HG03135 (cell line): ENCODE data around the gene HACD3.

ENCODE experiments used
- ATAC-seq: cut with Tn5 transposase; IDR thresholded peaks from one replicate; pipeline ENCODE4 v1.9.1; 2021; ENCODE audit warnings: mild to moderate bottlenecking, moderate library complexity; ENCODE audit not compliant: unreplicated experiment

HACD3 gene

GRCh38 chr15:65530318-65531111 is at the start of gene HACD3:
HACD3 (plus strand) TSS chr15:65530463; CDS start chr15:65530632, 169 bp downstream.
- ATAC-seq: peak; percentile 75

DNA sequence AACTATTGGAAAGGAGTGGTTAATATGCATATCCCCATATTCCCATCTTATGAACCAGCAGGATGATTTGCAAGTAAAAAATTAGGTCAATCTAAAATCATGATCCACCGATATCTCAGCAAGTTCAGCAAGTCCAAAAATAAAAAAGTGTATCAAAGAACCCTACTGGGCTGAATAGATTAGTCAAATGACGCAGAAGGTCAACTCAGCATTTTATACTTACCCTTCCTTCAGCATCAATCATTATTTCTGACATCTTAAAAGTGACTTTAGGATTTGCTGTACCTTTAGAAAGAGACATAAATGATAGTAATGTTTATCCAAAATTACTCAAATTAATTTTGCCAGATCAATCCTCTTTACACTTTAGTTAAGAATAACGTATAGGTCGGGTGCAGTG is 45.4 kb upstream of the HACD3 start:
- ATAC-seq: no peak

DNA sequence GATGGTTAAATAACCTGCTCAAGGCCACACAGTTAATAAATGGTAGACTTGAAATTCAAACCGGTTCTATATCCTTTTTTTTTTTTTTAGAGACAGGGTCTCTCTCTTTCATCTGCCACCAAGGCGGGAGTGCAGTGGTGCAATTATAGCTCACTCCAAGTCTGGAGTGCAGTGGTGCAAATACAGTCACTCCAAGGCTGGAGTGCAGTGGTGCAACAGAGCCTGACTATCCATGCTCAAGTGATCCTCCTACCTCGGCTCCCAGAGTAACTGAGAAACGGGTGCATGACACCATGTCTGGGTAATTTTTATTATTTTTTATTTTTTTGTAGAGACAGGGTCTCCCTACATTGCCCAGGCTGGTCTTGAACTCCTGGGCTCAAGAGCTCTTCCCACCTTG is 36.2 kb upstream of the HACD3 start:
- no peak for ATAC-seq

DNA sequence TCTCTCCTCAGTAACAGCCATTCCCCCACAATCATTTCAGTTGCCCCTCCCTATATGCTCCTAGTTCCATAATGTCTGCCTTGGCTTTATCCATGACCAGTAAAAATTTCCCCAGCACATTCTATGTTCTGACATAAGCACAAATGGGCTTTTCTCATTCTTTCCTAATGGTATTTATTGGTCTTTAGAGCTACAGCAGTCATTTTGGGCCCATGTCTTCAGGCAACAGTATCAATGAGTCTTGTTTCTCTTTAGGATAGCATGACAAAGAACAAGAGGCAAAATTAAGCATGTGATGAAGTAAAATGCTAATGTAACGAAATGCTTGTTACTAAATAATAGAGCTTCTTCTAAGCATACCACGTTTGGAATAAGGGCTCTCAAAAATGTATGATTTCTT is 20.9 kb upstream of the HACD3 start:
- no peak for ATAC-seq

DNA sequence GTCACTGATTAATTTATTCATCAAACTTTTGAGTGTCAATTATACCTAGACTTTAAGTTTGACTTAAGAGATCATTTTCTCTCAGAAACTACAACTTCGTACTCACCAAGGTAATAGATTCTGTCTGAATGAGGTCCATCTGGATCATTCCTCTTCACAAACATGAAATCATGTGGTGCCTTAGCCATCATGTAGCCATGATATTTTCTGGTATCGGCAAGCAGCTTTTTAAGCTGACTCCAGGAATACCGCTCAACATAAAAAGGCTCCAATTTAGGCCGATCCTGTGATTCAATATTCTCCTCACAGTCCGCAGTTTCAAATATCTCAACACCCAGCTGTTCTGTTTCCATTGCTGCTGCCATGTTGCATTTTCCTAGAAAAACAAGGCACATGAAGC is 18.1 kb upstream of the HACD3 start:
- no peak for ATAC-seq

- ATAC-seq: no peak
Measured at GRCh38 chr15:65512807-65513416, 17.4 kb upstream of the HACD3 start.

GRCh38 chr15:65516997-65517865 is 13.0 kb upstream of the HACD3 start, which contains the start of gene DPP8:
DPP8 (minus strand) TSS chr15:65517689; CDS start chr15:65512553, 5,136 bp downstream.
- peak; percentile 91 for ATAC-seq

DNA sequence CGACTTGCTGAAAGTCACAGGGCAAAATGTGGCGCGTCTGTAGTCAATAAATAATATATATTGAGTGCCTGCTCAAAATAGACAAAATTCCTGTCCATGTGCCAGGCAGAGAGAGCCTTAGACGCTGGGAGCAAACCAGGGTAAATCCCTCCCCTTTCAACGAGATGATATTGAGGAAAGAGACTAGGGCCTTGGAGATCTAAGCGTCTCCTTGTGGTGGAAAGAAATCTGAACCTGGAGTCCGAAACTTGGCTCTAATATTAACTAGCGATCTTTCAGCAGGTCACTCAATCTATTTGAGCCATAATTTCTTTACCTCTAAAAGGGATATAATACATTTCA is 12.4 kb upstream of the HACD3 start:
- no peak for ATAC-seq

- no peak for ATAC-seq
Measured at GRCh38 chr15:65518633-65519285, 11.5 kb upstream of the HACD3 start.

- ATAC-seq: no peak
Measured at GRCh38 chr15:65521350-65521749, 8.9 kb upstream of the HACD3 start.

DNA sequence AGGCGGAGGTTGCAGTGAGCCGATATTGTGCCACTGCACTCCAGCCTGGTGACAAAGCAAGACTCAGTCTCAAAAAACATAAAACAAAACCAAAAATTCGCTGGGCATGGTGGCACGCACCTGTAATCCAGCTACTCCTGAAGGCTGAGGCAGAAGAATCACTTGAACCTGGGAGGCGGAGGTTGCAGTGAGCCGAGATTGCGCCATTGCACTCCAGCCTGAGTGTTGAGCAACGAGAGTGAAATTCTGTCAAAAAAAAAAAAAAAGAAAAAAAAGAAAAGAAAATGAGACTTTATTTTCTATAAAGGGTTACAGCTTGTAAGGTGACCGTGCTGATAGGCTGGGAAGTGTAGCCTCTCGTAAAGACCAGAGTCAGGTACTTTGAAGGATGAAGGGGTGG is 6.0 kb upstream of the HACD3 start:
- no peak for ATAC-seq

DNA sequence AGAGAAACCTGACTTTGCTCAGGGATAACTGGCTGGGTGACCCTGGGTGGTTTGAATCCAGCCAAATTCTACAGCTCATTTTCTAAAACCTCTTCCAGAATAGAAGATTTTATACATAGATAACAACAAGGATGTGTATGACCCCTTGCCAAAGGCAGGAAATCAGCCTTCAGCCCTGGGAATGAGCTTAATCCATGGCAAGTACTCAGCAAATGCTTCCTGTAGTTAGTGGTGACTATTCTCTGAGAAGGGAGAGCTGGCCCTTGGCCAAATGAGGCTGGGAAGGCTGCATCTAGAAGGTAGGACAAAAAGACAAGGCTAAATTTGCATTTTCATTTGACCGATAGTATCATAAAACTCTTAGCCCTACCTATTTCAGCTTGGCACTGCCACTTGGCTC is 4.6 kb upstream of the HACD3 start:
- no peak for ATAC-seq

GRCh38 chr15:65528461-65529060 is 1.7 kb upstream of the HACD3 start:
- ATAC-seq: no peak

DNA sequence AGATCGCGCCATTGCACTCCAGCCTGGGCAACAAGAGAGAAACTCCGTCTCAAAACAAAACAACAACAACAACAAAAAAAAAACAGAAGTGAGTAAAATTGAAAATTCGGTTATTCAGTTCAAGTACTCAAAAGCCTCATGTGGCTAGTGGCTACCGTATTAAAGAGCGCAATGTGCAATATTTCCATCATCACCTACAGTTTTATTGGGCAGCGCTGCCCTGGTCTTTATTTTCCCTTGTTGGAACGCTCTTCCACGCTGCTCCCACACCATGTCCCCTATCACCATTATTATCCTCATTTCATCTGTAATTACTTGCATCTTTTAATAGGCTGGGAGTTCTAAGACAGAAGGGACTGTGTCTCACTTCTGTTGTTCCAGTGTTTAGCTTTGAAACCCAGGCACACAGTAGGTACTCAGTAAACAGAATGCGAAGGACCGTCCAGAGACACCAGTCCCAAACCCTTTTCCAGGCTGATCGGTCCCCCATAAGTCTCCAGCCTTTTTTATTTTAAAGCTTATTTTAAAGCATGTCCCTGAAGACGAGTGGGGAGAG is 423 bp upstream of the HACD3 start:
- no peak for ATAC-seq

GRCh38 chr15:65532738-65533051 is 2.4 kb downstream of the HACD3 start:
- no peak for ATAC-seq

GRCh38 chr15:65533057-65533756 is 2.9 kb downstream of the HACD3 start:
- no peak for ATAC-seq

DNA sequence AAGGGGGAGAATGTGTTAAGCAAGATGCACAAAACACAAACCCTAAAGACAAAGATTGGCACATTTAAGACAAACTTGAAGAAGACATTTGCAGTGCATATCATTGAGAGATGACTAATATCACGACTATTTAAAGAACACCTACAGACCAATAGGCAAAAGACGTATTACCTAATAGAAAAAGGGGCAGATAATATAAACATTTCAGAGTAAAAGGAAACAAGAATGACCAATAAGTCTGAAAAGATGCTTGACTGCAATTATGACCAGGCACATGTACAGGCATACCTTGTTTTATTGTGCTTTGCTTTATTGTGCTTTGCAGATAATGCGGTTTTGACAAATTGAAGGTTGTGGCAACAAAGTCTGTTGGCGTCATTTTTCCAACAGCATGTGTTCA is 4.9 kb downstream of the HACD3 start:
- ATAC-seq: no peak

- no peak for ATAC-seq
Measured at GRCh38 chr15:65540314-65540713, 10.1 kb downstream of the HACD3 start.

DNA sequence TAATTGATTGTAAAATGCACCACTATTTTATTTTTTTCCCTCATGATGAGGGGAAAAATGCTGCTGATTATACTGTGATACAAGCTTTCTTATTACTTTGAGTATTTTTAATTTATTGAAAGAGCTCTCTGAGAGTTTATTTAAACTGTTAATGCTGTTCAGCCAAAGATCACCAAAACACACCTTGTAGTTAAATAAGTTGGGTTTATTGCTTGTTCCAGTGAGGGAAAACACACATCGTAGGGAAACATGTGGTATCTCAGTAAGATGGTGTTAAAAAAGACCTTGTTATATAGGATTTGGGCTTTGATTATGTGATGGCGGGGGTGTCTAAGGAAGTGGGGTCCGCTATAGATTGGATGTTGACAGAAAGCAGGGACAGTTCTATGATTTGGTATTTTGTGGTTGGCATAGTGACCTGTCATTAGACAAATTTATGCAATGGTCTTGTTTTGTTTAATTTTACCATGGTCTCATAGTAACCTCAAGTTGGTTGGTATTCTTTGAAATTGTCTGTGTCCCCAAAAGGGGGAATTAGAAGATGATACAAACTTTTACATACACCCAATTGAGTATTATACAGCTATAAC is 11.1 kb downstream of the HACD3 start:
- no peak for ATAC-seq

DNA sequence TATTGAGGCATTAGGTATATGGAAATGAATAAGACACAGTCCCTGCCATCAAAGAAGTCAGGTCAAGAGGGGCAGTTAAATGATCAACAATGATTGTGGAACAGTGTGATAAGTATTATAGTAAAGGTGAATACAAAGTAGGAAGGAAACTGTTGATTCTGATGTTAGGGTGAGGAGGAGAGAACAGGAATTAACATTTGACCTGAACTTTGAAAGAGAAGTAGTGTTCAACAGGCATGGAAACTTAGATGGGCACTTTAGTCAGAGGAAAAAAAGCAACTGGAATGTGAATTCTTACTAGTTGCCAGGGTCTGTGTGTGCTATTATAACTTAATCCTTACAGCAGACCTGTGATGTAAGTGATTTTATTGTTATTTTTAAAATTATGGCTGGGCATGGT is 17.6 kb downstream of the HACD3 start:
- ATAC-seq: no peak
